Astrocyte (in vitro differentiated cells and primary cell): ENCODE results near the gene KSR2. TPM values are rescaled to one million over a fixed set of nuclear protein-coding genes. Genes with fewer than 3 reads are reported as not detected.

Experiments used
- DNase-seq: peaks from one replicate; pipeline ENCODE4 v3.0.0-alpha.2; 2010; ENCODE audit warnings: low read depth
- FAIRE-seq: peaks from 2 replicates; lab custom pipeline; 2011; peaks lifted over from hg19 to GRCh38; lab: Jason Lieb, UNC
- H2AFZ ChIP-seq: 2 replicates; pipeline ENCODE4 v1.6.0; 2012; ENCODE audit warnings: low read depth, low read length, inconsistent platforms
- H3K27ac ChIP-seq: 2 replicates; pipeline ENCODE4 v1.5.1; 2011; ENCODE audit warnings: low read depth, low read length, inconsistent platforms
- H3K27me3 ChIP-seq: 2 replicates; pipeline ENCODE4 v1.6.0; 2011; ENCODE audit warnings: low read length, inconsistent platforms; ENCODE audit not compliant: insufficient read depth
- H3K36me3 ChIP-seq: 2 replicates; pipeline ENCODE4 v1.5.1; 2011; ENCODE audit warnings: low read length, inconsistent platforms; ENCODE audit not compliant: insufficient read depth
- H3K4me1 ChIP-seq: 2 replicates; pipeline ENCODE4 v1.5.1; 2011; ENCODE audit warnings: low read length, inconsistent platforms; ENCODE audit not compliant: insufficient read depth
- H3K4me2 ChIP-seq: 2 replicates; pipeline ENCODE4 v1.6.0; 2012; ENCODE audit warnings: low read length, inconsistent platforms
- H3K4me3 ChIP-seq: 2 replicates; pipeline ENCODE4 v1.5.1; 2011; ENCODE audit warnings: low read depth, mild to moderate bottlenecking, low read length, inconsistent platforms; ENCODE audit not compliant: insufficient read depth
- H3K79me2 ChIP-seq: 2 replicates; pipeline ENCODE4 v1.6.0; 2012; ENCODE audit warnings: mild to moderate bottlenecking, low read length, inconsistent platforms; ENCODE audit not compliant: insufficient read depth
- H3K9ac ChIP-seq: 2 replicates; pipeline ENCODE4 v1.6.0; 2012; ENCODE audit warnings: mild to moderate bottlenecking, low read length, inconsistent platforms
- H3K9me3 ChIP-seq: 2 replicates; pipeline ENCODE4 v1.5.1; 2012; ENCODE audit warnings: low read depth, mild to moderate bottlenecking, low read length, inconsistent platforms; ENCODE audit not compliant: insufficient read depth
- H4K20me1 ChIP-seq: 2 replicates; pipeline ENCODE4 v1.6.0; 2012; ENCODE audit warnings: low read length, inconsistent platforms; ENCODE audit not compliant: insufficient read depth
- H3K27ac Mint-ChIP-seq: one replicate; pipeline ENCODE4 v1.8.0; 2021; ENCODE audit warnings: mild to moderate bottlenecking, mixed read lengths; ENCODE audit not compliant: unreplicated experiment
- H3K27me3 Mint-ChIP-seq: one replicate; pipeline ENCODE4 v1.8.0; 2021; ENCODE audit warnings: low read depth, mixed read lengths; ENCODE audit not compliant: unreplicated experiment
- H3K36me3 Mint-ChIP-seq: one replicate; pipeline ENCODE4 v1.8.0; 2021; ENCODE audit warnings: low read depth, mixed read lengths; ENCODE audit not compliant: unreplicated experiment
- H3K4me1 Mint-ChIP-seq: one replicate; pipeline ENCODE4 v1.8.0; 2021; ENCODE audit warnings: low read depth, mixed read lengths; ENCODE audit not compliant: unreplicated experiment
- H3K4me3 Mint-ChIP-seq: one replicate; pipeline ENCODE4 v1.8.0; 2021; ENCODE audit warnings: mild to moderate bottlenecking, moderate library complexity, mixed read lengths; ENCODE audit not compliant: unreplicated experiment
- H3K9me3 Mint-ChIP-seq: one replicate; pipeline ENCODE4 v1.8.0; 2021; ENCODE audit warnings: mild to moderate bottlenecking, mixed read lengths; ENCODE audit not compliant: unreplicated experiment
- EZH2 ChIP-seq: IDR thresholded peaks from 2 replicates; pipeline ENCODE4 v1.6.1; 2012; ENCODE audit warnings: mild to moderate bottlenecking, low read length, inconsistent platforms; ENCODE audit not compliant: insufficient read depth
- total RNA-seq: library from RNA; stranded (reverse); gene quantifications from 2 replicates; pipeline ENCODE4 v1.2.1, GENCODE V29; 2021
- TF ChIP-seq, protein P1 (sequence below): IDR thresholded peaks from 2 replicates; pipeline ENCODE4 v1.5.1; 2011; ENCODE audit warnings: low read depth, mild to moderate bottlenecking, inconsistent platforms, low read length, moderate library complexity; ENCODE audit not compliant: insufficient read depth

Gene KSR2
- total RNA-seq, 1 donor from 2014 or later, result 0.98 TPM

DNA sequence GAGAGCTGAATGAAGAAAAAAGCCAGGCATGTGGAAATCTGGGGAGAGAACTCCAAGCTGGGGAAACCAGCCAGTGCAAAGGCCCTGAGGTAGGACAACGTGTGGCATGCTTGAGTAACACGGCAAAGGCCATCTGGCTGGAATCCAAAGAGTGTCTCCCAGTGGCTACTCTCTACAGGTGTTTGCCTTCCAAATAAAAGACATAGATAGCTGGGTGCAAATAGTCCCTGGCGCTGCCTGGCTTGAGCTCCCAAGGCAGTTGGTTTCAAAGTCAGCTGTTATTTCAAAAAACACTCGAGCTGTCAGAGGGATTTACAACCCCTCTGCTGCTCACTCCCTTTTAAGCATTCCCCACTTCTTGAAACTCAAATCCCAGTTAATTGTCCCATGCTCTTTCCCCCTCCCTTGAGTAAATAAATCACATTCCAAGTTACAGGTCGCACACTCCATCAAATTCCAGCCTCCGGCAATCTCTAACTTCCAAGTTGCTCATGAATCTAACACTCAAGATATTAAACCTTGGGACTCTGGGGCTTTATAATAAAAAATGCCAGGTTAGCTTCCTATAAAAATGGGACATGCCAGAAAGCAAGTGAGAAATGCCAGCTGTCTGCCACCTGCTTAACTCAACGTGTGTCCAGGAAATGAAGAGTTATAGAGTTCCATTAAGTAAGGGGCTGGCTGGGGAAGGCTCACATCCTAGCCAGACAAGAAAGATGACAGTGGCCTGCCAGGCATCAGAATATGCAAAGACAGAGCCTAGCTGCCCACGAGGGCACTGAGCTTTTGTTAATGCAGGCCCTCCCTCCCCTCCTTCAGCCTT is 473.7 kb downstream of the KSR2 start:
- Mint-ChIP-seq H3K27me3 (peaks cover 11% of the 10 kb centered on the region), H3K4me3 (no peak overlapping the region), H3K36me3 (no peaks in the 10 kb centered on the region), H3K4me1 (peaks cover 4% of the 10 kb centered on the region), H3K27ac (no peak overlapping the region), H3K9me3 (peaks cover 7% of the 10 kb centered on the region)
- Histone ChIP-seq H3K9me3 (peaks cover 3% of the 10 kb centered on the region), H3K9ac (no peak overlapping the region), H3K27ac (no peak overlapping the region), H3K27me3 (no peaks in the 10 kb centered on the region), H4K20me1 (no peaks in the 10 kb centered on the region), H3K79me2 (no peaks in the 10 kb centered on the region), H3K4me1 (no peaks in the 10 kb centered on the region), H3K4me3 (no peak overlapping the region), H2AFZ (no peak overlapping the region), H3K36me3 (no peaks in the 10 kb centered on the region), H3K4me2 (no peak overlapping the region)
- no peak for TF ChIP-seq EZH2
- TF ChIP-seq, protein P1, sequence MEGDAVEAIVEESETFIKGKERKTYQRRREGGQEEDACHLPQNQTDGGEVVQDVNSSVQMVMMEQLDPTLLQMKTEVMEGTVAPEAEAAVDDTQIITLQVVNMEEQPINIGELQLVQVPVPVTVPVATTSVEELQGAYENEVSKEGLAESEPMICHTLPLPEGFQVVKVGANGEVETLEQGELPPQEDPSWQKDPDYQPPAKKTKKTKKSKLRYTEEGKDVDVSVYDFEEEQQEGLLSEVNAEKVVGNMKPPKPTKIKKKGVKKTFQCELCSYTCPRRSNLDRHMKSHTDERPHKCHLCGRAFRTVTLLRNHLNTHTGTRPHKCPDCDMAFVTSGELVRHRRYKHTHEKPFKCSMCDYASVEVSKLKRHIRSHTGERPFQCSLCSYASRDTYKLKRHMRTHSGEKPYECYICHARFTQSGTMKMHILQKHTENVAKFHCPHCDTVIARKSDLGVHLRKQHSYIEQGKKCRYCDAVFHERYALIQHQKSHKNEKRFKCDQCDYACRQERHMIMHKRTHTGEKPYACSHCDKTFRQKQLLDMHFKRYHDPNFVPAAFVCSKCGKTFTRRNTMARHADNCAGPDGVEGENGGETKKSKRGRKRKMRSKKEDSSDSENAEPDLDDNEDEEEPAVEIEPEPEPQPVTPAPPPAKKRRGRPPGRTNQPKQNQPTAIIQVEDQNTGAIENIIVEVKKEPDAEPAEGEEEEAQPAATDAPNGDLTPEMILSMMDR, result no peak
- no peak for DNase-seq
- no peak for FAIRE-seq

DNA sequence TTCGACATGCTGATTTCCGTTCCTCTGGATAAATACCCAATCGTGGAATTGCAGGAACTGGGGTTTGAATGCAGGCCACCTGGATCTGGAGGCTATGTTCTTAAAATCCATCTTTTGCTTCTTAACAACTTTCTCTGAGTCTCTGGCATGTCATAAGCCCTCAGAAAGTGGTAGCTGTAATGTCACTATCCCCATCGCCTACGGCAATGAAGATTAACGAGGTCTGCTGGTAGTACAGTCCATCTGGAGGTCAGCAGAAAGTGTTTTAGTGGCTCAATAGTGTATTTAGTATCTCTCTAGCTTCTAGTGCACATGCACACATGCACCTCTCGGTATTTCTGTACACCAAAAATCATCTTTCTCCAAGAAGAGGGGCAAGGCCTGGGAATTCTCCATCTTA is 477.1 kb downstream of the KSR2 start:
- FAIRE-seq (no peak), DNase-seq (no peak)
- Mint-ChIP-seq H3K4me3 (no peak overlapping the region), H3K27me3 (peaks cover 7% of the 10 kb centered on the region), H3K27ac (no peak overlapping the region), H3K9me3 (peaks cover 4% of the 10 kb centered on the region), H3K4me1 (peaks cover 22% of the 10 kb centered on the region), H3K36me3 (no peaks in the 10 kb centered on the region)
- TF ChIP-seq, protein P1, result no peak
- no peak for TF ChIP-seq EZH2
- H3K4me1 ChIP-seq, result peaks cover 5% of the 10 kb centered on the region
- H3K9me3 ChIP-seq, result peaks cover 3% of the 10 kb centered on the region
- H3K9ac ChIP-seq, result no peak overlapping the region
- no peak overlapping the region for H3K4me3 ChIP-seq
- no peak overlapping the region for H3K4me2 ChIP-seq
- H4K20me1 ChIP-seq, result no peaks in the 10 kb centered on the region
- no peaks in the 10 kb centered on the region for H3K79me2 ChIP-seq
- no peak overlapping the region for H2AFZ ChIP-seq
- no peaks in the 10 kb centered on the region for H3K36me3 ChIP-seq
- H3K27me3 ChIP-seq, result no peaks in the 10 kb centered on the region
- H3K27ac ChIP-seq, result no peak overlapping the region

- Histone ChIP-seq H3K4me3 (no peak overlapping the region), H3K4me1 (peaks cover 5% of the 10 kb centered on the region), H3K27ac (no peak overlapping the region), H3K36me3 (no peaks in the 10 kb centered on the region), H3K27me3 (no peaks in the 10 kb centered on the region), H4K20me1 (no peaks in the 10 kb centered on the region), H3K9ac (no peak overlapping the region), H3K4me2 (no peak overlapping the region), H2AFZ (no peak overlapping the region), H3K79me2 (no peaks in the 10 kb centered on the region), H3K9me3 (peaks cover 3% of the 10 kb centered on the region)
- DNase-seq, result no peak
- Mint-ChIP-seq H3K4me1 (peaks cover 28% of the 10 kb centered on the region), H3K9me3 (peaks cover 4% of the 10 kb centered on the region), H3K4me3 (no peak overlapping the region), H3K27ac (no peak overlapping the region), H3K27me3 (peaks cover 7% of the 10 kb centered on the region), H3K36me3 (no peaks in the 10 kb centered on the region)
- TF ChIP-seq, protein P1, result no peak
- TF ChIP-seq EZH2, result no peak
- FAIRE-seq, result no peak
Measured at GRCh38 chr12:117490130-117490529, 478.7 kb downstream of the KSR2 start.
